Tibial nerve (tissue), 4 donors: ENCODE measurements around the gene CARD16. TPM values are rescaled to one million over a fixed set of nuclear protein-coding genes. Genes with fewer than 3 reads are reported as not detected.

Source experiments
- DNase-seq, 2 donors: peaks; one replicate each; pipeline ENCODE4 v3.0.0-alpha.2; 2019; ENCODE audit warnings: low spot score in 2 of 2
- H3K27ac ChIP-seq, 4 donors: fragments of 200-600 bp; sonication (generic) in 3 of 4; one replicate each; pipeline ENCODE4 v1.5.1; 2017 to 2019; ENCODE audit warnings: mild to moderate bottlenecking in 1 of 4
- H3K27me3 ChIP-seq, 2 donors: fragments of 200-600 bp; sonication (generic) in 1 of 2; one replicate each; pipeline versions ENCODE4 v1.5.1 to v1.6.0; 2017 to 2019
- H3K36me3 ChIP-seq, 3 donors: fragments of 200-600 bp; sonication (generic); one replicate each; pipeline ENCODE4 v1.5.1; 2018 to 2019
- H3K4me1 ChIP-seq, 4 donors: fragments of 200-600 bp; sonication (generic) in 3 of 4; one replicate each; pipeline ENCODE4 v1.5.1; 2017 to 2019
- H3K4me3 ChIP-seq, 4 donors: fragments of 200-600 bp; sonication (generic) in 3 of 4; one replicate each; pipeline ENCODE4 v1.5.1; 2017 to 2019; ENCODE audit warnings: mild to moderate bottlenecking in 1 of 4, moderate library complexity in 1 of 4
- H3K9me3 ChIP-seq, 4 donors: fragments of 200-600 bp; sonication (generic) in 3 of 4; one replicate each; pipeline ENCODE4 v1.5.1; 2017 to 2019
- EP300 ChIP-seq, 2 donors: sonication (generic); formaldehyde crosslinking; IDR thresholded peaks; one replicate each; pipeline ENCODE4 v1.6.1; 2017; ENCODE audit warnings: antibody characterized with exemption in 2 of 2, mild to moderate bottlenecking in 1 of 2
- POLR2A ChIP-seq, 2 donors: fragments of 450-650 bp; IDR thresholded peaks; one replicate each; pipeline ENCODE4 v1.6.1; 2017; ENCODE audit warnings: antibody characterized with exemption in 2 of 2, mild to moderate bottlenecking in 2 of 2, moderate library complexity in 2 of 2
- WGBS, 2 donors: methylation state at CpG; one replicate each; pipeline ENCODE4 v1.1.5; 2018; 5-methylcytosine and 5-hydroxymethylcytosine counted together
- total RNA-seq, 4 donors: library from RNA; depleted of rRNA; stranded (reverse); fragments of >200 nt; gene quantifications; one replicate each; pipeline ENCODE4 v1.1.0, GENCODE V29; 2016
- TF ChIP-seq, protein P1 (sequence below), 5 experiments: fragments of 200-600 bp in 3 of 5; fragments of 450-650 bp in 2 of 5; sonication (generic) in 3 of 5; IDR thresholded peaks; one replicate each; pipeline ENCODE4 v1.5.1; 2016 to 2019; ENCODE audit warnings: antibody characterized with exemption in 5 of 5, mild to moderate bottlenecking in 3 of 5, moderate library complexity in 2 of 5

Gene CARD16
- total RNA-seq, 4 donors from 2014 or later, result 1.5 to 21.6 (median 17.1) TPM

DNA sequence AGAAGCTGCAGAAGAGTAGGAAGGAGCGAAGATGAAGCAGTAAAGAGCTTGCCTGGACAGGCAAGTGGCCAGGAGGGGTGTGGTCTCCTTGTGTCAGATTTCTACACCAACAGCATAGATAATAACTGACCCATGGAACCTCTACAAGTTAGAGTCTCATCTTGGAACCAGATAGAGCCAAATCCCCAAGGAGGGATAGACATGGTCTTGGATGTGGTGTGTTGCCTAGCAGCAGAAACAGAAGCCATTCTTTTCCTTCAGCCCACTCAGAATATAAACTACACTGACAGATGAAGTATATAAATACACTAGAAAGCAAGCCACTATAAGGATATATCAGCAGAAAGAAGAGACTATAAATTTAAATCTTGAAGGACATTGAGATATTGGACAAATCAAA, 4.3 kb upstream of the CARD16 start:
- Histone ChIP-seq H3K9me3 (no peaks in the 10 kb centered on the region), H3K27ac (no peak overlapping the region), H3K36me3 (no peaks in the 10 kb centered on the region), H3K27me3 (no peaks in the 10 kb centered on the region), H3K4me3 (no peak overlapping the region), H3K4me1 (peaks cover 0 to 19% (median 0%) of the 10 kb centered on the region in 4 donors)
- no peak for DNase-seq
- TF ChIP-seq EP300 (IDR thresholded peaks at IDR 0.05), result no peak
- no peak for TF ChIP-seq POLR2A (IDR thresholded peaks at IDR 0.05)
- TF ChIP-seq, protein P1, sequence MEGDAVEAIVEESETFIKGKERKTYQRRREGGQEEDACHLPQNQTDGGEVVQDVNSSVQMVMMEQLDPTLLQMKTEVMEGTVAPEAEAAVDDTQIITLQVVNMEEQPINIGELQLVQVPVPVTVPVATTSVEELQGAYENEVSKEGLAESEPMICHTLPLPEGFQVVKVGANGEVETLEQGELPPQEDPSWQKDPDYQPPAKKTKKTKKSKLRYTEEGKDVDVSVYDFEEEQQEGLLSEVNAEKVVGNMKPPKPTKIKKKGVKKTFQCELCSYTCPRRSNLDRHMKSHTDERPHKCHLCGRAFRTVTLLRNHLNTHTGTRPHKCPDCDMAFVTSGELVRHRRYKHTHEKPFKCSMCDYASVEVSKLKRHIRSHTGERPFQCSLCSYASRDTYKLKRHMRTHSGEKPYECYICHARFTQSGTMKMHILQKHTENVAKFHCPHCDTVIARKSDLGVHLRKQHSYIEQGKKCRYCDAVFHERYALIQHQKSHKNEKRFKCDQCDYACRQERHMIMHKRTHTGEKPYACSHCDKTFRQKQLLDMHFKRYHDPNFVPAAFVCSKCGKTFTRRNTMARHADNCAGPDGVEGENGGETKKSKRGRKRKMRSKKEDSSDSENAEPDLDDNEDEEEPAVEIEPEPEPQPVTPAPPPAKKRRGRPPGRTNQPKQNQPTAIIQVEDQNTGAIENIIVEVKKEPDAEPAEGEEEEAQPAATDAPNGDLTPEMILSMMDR (IDR thresholded peaks at IDR 0.05), result no peak
- 88 to 94% methylated on average over 1 of the region's 1 CpG for WGBS, 2 donors

DNA sequence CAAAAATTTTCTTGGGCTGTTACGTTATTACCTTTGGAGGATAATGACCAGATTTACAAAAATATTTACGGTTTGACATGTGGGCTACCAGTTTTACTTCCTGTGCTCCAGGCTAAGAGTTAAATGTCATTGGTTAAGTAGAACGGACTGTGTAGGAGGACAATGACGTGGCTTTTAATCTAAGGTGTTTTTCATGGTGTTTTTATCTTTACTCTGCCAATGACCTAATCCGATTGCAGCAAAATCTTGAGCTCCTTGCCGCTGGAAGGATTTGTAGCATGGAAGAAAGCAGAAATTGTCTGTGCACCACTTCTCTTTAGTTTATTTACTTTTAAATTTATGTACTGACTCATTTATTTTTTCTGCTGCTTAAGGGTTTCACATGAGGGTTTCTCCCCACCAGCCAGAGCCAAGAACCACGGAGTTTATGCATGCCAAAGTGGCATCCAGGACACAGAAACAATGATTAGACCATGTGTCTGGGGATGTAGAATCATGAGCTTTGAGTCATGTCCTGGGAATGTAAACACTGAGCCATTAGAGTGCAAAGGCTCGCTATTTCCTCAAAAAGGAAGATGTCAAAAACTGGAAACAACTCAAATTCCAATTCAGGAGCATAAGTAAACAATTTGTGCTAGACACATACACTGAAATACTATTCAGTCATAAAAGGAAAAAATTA, 1.9 kb upstream of the CARD16 start:
- Histone ChIP-seq H3K9me3 (no peaks in the 10 kb centered on the region), H3K4me3 (no peak overlapping the region), H3K4me1 (peaks cover 0 to 33% (median 5%) of the 10 kb centered on the region in 4 donors), H3K27ac (no peak overlapping the region), H3K27me3 (no peaks in the 10 kb centered on the region), H3K36me3 (no peaks in the 10 kb centered on the region)
- 39 to 66% methylated on average over 8 of the region's 8 CpGs for WGBS, 2 donors
- no peak for DNase-seq
- peak; percentile 25 to 62 for TF ChIP-seq EP300 (IDR thresholded peaks at IDR 0.05)
- no peak for TF ChIP-seq POLR2A (IDR thresholded peaks at IDR 0.05)
- TF ChIP-seq, protein P1 (IDR thresholded peaks at IDR 0.05), result no peak

- Histone ChIP-seq H3K27me3 (no peaks in the 10 kb centered on the region), H3K9me3 (no peaks in the 10 kb centered on the region), H3K4me1 (peaks cover 0 to 33% (median 5%) of the 10 kb centered on the region in 4 donors), H3K4me3 (peak overlapping the region in 2 of 4 donors; percentile 44 to 48), H3K27ac (peak overlapping the region in 3 of 4 donors; percentile 73 to 81 (median 75)), H3K36me3 (peaks cover 0 to 6% (median 0%) of the 10 kb centered on the region in 3 donors)
- DNase-seq, result no peak
- WGBS, 2 donors, result 65 to 68% methylated on average over 5 of the region's 5 CpGs
- TF ChIP-seq POLR2A (IDR thresholded peaks at IDR 0.05), result no peak
- TF ChIP-seq EP300 (IDR thresholded peaks at IDR 0.05), result no peak
- TF ChIP-seq, protein P1 (IDR thresholded peaks at IDR 0.05), result no peak
Measured at GRCh38 chr11:105045676-105046296, 651 bp upstream of the CARD16 start.

DNA sequence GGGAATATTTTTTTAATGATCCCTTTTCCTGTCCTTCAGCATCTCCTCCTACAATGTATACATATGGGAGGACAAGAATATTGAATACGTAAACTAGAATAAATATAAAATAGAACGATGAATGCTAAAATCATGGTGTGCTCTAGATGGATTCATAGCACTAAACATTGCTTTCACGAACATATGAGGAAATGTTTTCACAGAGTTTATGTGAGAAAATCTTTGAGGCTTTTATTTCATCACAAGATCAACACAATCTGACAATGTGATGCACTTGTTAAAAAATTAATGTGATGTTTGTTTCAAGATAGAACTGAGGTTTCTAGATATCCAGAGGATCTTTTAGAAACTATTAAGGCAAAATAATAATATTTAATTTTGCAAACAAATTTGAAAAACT, 3.0 kb downstream of the CARD16 start:
- Histone ChIP-seq H3K9me3 (peaks cover 0 to 3% (median 0%) of the 10 kb centered on the region in 4 donors), H3K27ac (no peak overlapping the region), H3K4me3 (no peak overlapping the region), H3K27me3 (no peaks in the 10 kb centered on the region), H3K4me1 (peaks cover 0 to 30% (median 5%) of the 10 kb centered on the region in 4 donors), H3K36me3 (peaks cover 0 to 13% (median 0%) of the 10 kb centered on the region in 3 donors)
- 44 to 76% methylated on average over 3 of the region's 3 CpGs for WGBS, 2 donors
- no peak for DNase-seq
- no peak for TF ChIP-seq POLR2A (IDR thresholded peaks at IDR 0.05)
- TF ChIP-seq, protein P1 (IDR thresholded peaks at IDR 0.05), result no peak
- TF ChIP-seq EP300 (IDR thresholded peaks at IDR 0.05), result no peak

DNA sequence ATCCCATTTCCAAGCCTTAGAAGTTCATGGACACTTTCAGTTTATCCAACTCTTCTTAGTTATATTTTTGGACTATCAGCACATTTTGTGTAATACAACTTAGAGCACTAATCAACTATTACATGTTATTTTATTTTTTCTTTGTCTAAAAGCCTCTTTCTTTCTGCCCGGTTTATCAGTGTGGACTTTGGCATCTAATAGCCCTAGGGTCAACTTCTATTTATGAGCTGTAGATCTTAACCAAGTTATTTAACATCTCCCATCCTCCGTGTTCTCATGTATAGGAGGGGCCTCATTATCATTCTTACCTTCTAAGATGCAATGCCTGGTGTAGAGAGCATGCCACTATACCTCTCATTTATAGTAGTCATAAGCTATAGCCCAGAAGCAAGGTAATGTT, 4.4 kb downstream of the CARD16 start:
- no peak for TF ChIP-seq POLR2A (IDR thresholded peaks at IDR 0.05)
- TF ChIP-seq, protein P1 (IDR thresholded peaks at IDR 0.05), result no peak
- no peak for TF ChIP-seq EP300 (IDR thresholded peaks at IDR 0.05)
- 61 to 77% methylated on average over 2 of the region's 2 CpGs for WGBS, 2 donors

More for the DNA sequence above, 4.4 kb downstream of the CARD16 start:
- H3K36me3 ChIP-seq, result peaks cover 0 to 13% (median 0%) of the 10 kb centered on the region in 3 donors
- H3K9me3 ChIP-seq, result peaks cover 0 to 5% (median 0%) of the 10 kb centered on the region in 4 donors
- no peaks in the 10 kb centered on the region for H3K27me3 ChIP-seq
- H3K4me1 ChIP-seq, result peaks cover 0 to 28% (median 5%) of the 10 kb centered on the region in 4 donors
- DNase-seq, result no peak
- no peak overlapping the region for H3K4me3 ChIP-seq
- H3K27ac ChIP-seq, result no peak overlapping the region
